Heart left ventricle (tissue), 16 donors: ENCODE results near the gene AKAP12. TPM values are rescaled to one million over a fixed set of nuclear protein-coding genes. Genes with fewer than 3 reads are reported as not detected.

Experiments used
- ATAC-seq, 4 donors: fragments of 200-7000 bp; cut with Tn5 transposase; one replicate each; pipeline ENCODE4 v1.9.1; 2020 to 2022; ENCODE audit warnings: moderate library complexity in 4 of 4, mild to moderate bottlenecking in 3 of 4, moderate number of reproducible peaks in 1 of 4
- DNase-seq, 5 donors: peaks; one replicate each; pipeline ENCODE4 v3.0.0-alpha.2; 2020
- H3K27ac ChIP-seq, 12 donors: fragments of 200-600 bp; sonication (generic) in 4 of 12; one replicate each; pipeline versions ENCODE4 v1.5.0 to v1.8.0; 2016 to 2022; ENCODE audit warnings: mild to moderate bottlenecking in 2 of 12
- H3K27me3 ChIP-seq, 9 donors: fragments of 200-600 bp; sonication (generic) in 2 of 9; one replicate each; pipeline versions ENCODE4 v1.5.1 to v1.8.0; 2016 to 2022; ENCODE audit warnings: mild to moderate bottlenecking in 3 of 9
- H3K36me3 ChIP-seq, 9 donors: fragments of 200-600 bp; sonication (generic) in 2 of 9; one replicate each; pipeline versions ENCODE4 v1.5.0 to v1.8.0; 2018 to 2022; ENCODE audit warnings: mild to moderate bottlenecking in 2 of 9
- H3K4me1 ChIP-seq, 12 donors: fragments of 200-600 bp; sonication (generic) in 4 of 12; one replicate each; pipeline versions ENCODE4 v1.5.0 to v1.8.0; 2016 to 2022; ENCODE audit warnings: mild to moderate bottlenecking in 3 of 12
- H3K4me3 ChIP-seq, 12 donors: fragments of 200-600 bp; sonication (generic) in 4 of 12; one replicate each; pipeline versions ENCODE4 v1.5.0 to v1.8.0; 2017 to 2022; ENCODE audit warnings: mild to moderate bottlenecking in 9 of 12, moderate library complexity in 4 of 12
- H3K9me3 ChIP-seq, 12 donors: fragments of 200-600 bp; sonication (generic) in 4 of 12; one replicate each; pipeline versions ENCODE4 v1.5.0 to v1.8.0; 2016 to 2022; ENCODE audit warnings: mild to moderate bottlenecking in 1 of 12
- POLR2A ChIP-seq, 2 donors: fragments of 450-650 bp; IDR thresholded peaks; one replicate each; pipeline ENCODE4 v1.6.1; 2017; ENCODE audit warnings: antibody characterized with exemption in 2 of 2, mild to moderate bottlenecking in 2 of 2, moderate library complexity in 2 of 2
- WGBS, 4 donors: extraction: QIAGEN DNeasy Blood & Tissue Kit in 2 of 4; methylation state at CpG; one replicate each; pipeline versions ENCODE4 v1.1.5 to v1.1.7; 2013 to 2018; 5-methylcytosine and 5-hydroxymethylcytosine counted together
- intact Hi-C, 10 donors: fragments of 100-400 bp; cut with DNase I; formaldehyde crosslinking; loops; one replicate each; pipeline versions ENCODE4 v1.11.1 to v1.14.2; 2022
- polyA plus RNA-seq, 2 donors: library from polyadenylated mRNA; stranded (reverse); fragments of 200-250 nt; gene quantifications; one replicate each; pipeline ENCODE4 v1.2.3, GENCODE V29; 2013
- total RNA-seq, 9 donors: library from RNA; depleted of rRNA in 2 of 9; stranded (reverse); fragments of >200 nt in 2 of 9; fragmentation: NEBNext Ultra II Directional in 3 of 9; extraction: Animal tissue kit (Norgen Biotek cat#: 25700) in 3 of 9; gene quantifications; one replicate each; pipeline versions ENCODE4 v1.1.0 to v1.2.4, GENCODE V29; 2016 to 2023
- TF ChIP-seq, protein P1 (sequence below), 12 donors: fragments of 200-600 bp; sonication (generic) in 4 of 12; IDR thresholded peaks; one replicate each; pipeline versions ENCODE4 v1.5.0 to v1.8.0; 2018 to 2022; ENCODE audit warnings: antibody characterized with exemption in 12 of 12, mild to moderate bottlenecking in 5 of 12
- donor health status: ischemic (EF 13 %, LVEDD 7.1; RV severe dilation, severe dysfunction).
- donor health status: healthy with polysubstance abuse.
- donor health status: DM: no; HTN: yes; CAD: no.
- donor health status: DM: no; HTN: no; CAD: no.
- donor health status: ischemic (EF 25% LVEDD 6.9; RV normal size, moderate dysfunction).
- donor health status: ischemic (EF 25% LVEDD 5.7; RV mildly dilated, moderate dysfunction).
- donor health status: healthy.
- donor health status: DM: yes; HTN: yes; CAD: no.
- donor health status: ischemic (EF 35%, LVEDD 5.7; RV mildly dilated, moderate dysfunction).
- donor health status: nonischemic (EF 11% LVEDD 7.7; RV severe dilation, severe dysfunction).
- donor health status: DM: yes; HTN: yes; CAD: no.
- donor health status: PGD.
- donor health status: ischemic (EF 29% LVEDD 5.4; RV normal size, mild dysfunction).
- donor health status: nonischemic (EF 23%, LVEDD 6.1; RV moderate dilation, normal function).

The AKAP12 gene
- total and polyA plus RNA-seq, 11 donors: 3.7 to 33.5 (median 13.8) TPM

DNA sequence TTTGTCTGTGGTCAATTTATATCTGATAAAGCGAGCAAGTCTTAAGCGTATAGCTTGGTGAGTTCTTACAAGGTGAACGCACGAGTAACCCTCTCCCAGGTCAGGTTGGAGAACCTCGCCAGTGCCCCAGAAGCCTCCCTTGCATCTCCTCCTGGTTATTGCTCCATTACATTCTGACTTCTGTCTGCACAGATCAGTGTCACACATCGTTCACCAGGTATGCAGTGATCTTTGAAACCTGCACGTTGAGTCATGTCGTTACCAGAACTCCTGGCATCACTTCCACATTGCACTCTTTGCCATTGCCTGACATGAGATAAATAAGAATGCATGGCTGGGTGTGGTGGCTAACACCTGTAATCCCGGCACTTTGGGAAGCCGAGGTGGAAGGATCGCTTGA lies 44.2 kb downstream of the AKAP12 start:
- TF ChIP-seq, protein P1, sequence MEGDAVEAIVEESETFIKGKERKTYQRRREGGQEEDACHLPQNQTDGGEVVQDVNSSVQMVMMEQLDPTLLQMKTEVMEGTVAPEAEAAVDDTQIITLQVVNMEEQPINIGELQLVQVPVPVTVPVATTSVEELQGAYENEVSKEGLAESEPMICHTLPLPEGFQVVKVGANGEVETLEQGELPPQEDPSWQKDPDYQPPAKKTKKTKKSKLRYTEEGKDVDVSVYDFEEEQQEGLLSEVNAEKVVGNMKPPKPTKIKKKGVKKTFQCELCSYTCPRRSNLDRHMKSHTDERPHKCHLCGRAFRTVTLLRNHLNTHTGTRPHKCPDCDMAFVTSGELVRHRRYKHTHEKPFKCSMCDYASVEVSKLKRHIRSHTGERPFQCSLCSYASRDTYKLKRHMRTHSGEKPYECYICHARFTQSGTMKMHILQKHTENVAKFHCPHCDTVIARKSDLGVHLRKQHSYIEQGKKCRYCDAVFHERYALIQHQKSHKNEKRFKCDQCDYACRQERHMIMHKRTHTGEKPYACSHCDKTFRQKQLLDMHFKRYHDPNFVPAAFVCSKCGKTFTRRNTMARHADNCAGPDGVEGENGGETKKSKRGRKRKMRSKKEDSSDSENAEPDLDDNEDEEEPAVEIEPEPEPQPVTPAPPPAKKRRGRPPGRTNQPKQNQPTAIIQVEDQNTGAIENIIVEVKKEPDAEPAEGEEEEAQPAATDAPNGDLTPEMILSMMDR (IDR thresholded peaks at IDR 0.05): no peak
- no peak for TF ChIP-seq POLR2A (IDR thresholded peaks at IDR 0.05)

DNA sequence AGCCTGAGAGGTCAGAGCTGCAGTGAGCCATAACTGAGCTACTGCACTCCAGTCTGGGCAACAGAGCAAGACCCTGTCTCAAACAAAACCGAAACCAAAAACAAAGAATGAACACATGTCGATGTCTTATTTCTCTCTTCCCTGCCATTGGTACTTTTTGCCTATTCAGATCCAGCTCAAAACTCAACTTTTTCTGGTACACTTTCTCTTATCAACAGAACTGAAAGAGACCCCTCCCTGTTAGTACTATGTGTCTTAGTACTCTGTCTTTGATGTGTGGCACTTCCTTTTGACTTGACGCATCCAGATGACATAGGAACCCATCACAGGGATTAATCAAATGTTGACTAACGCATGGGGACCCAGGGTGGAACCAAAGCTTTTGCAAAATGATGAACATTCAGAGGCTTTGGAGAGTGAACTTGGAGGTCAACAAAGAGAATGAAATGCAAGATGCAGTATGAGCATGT lies 44.8 kb downstream of the AKAP12 start:
- H3K4me3 ChIP-seq: peak overlapping the region in 1 of 12 donors; percentile 0
- no peaks in the 10 kb centered on the region for H3K27me3 ChIP-seq
- H3K4me1 ChIP-seq: peaks cover 0 to 25% (median 11%) of the 10 kb centered on the region in 12 donors
- TF ChIP-seq, protein P1 (IDR thresholded peaks at IDR 0.05): no peak
- no peak for TF ChIP-seq POLR2A (IDR thresholded peaks at IDR 0.05)
- intact Hi-C loops: no loop called here
- no peaks in the 10 kb centered on the region for H3K36me3 ChIP-seq
- ATAC-seq (no peak), DNase-seq (no peak)
- 62 to 78% (median 70%) methylated on average over 4 of the region's 4 CpGs for WGBS, 4 donors
- no peaks in the 10 kb centered on the region for H3K9me3 ChIP-seq
- peak overlapping the region in 11 of 12 donors; percentile 15 to 78 (median 46) for H3K27ac ChIP-seq

More for the DNA sequence above, 44.2 kb downstream of the AKAP12 start:
- Histone ChIP-seq H3K27me3 (no peaks in the 10 kb centered on the region), H3K27ac (peak overlapping the region in 3 of 12 donors; percentile 69 to 78 (median 75)), H3K4me1 (peaks cover 0 to 25% (median 11%) of the 10 kb centered on the region in 12 donors), H3K36me3 (no peaks in the 10 kb centered on the region), H3K4me3 (no peak overlapping the region), H3K9me3 (no peaks in the 10 kb centered on the region)
- DNase-seq (no peak), ATAC-seq (no peak)
- intact Hi-C loops: no loop called here
- WGBS, 4 donors: 92 to 97% (median 95%) methylated on average over 11 of the region's 11 CpGs

DNA sequence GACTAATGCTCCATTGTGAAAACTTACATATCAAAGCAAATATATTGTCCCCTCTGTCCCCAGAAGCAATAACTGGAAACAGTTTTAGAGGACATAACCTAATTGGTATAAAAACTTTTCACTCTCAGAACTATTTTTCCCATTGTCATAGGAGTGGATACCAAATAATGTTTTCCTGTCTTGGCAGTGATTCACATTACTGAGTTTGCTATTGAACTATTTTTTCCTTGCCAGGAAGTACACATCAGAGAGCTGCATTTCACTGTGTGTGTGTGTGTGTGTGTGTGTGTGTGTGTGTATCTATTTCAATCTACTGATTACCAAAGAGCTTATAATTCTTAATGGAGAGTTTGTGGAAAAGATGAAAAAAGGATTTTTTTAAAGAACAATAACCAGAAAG lies 45.4 kb downstream of the AKAP12 start:
- H3K27ac ChIP-seq: peak overlapping the region in 11 of 12 donors; percentile 26 to 78 (median 53)
- DNase-seq: peak in 1 of 5 donors; percentile 24
- intact Hi-C loops: no loop called here
- no peaks in the 10 kb centered on the region for H3K27me3 ChIP-seq
- no peaks in the 10 kb centered on the region for H3K9me3 ChIP-seq
- peaks cover 0 to 25% (median 11%) of the 10 kb centered on the region in 12 donors for H3K4me1 ChIP-seq
- H3K4me3 ChIP-seq: no peak overlapping the region
- no peaks in the 10 kb centered on the region for H3K36me3 ChIP-seq
- TF ChIP-seq, protein P1 (IDR thresholded peaks at IDR 0.05): no peak
- TF ChIP-seq POLR2A (IDR thresholded peaks at IDR 0.05): no peak
- peak; percentile 59 to 87 (median 70) for ATAC-seq

DNA sequence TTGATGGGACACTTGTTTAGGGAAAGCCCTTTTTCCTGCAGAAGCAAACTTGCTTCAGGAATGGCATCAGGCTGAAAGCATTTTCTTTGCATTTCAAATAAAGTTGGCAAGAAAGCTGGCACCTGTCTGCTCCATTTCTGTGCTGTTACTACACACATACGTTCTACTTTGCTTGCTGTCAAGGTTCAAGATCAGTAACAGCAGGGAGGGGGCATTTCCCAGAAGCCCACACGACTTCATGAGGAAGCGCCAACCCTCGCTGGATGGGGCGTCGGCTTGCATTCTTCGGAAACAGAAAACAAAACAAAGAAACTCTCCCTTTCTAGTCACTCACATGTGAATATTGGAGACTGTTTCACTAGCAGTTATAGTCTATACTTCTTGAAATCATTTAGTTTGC lies 46.4 kb downstream of the AKAP12 start:
- 50 to 60% (median 56%) methylated on average over 7 of the region's 7 CpGs for WGBS, 4 donors
- Histone ChIP-seq H3K27ac (peak overlapping the region in 8 of 12 donors; percentile 1 to 78 (median 26)), H3K4me3 (no peak overlapping the region), H3K9me3 (no peaks in the 10 kb centered on the region), H3K4me1 (peaks cover 0 to 32% (median 12%) of the 10 kb centered on the region in 12 donors), H3K27me3 (no peaks in the 10 kb centered on the region), H3K36me3 (no peaks in the 10 kb centered on the region)
- TF ChIP-seq, protein P1 (IDR thresholded peaks at IDR 0.05): no peak
- no peak for TF ChIP-seq POLR2A (IDR thresholded peaks at IDR 0.05)
- intact Hi-C loops: no loop called here
- DNase-seq: peak in 4 of 5 donors; percentile 24 to 53 (median 32)
- ATAC-seq: peak in 2 of 4 donors; percentile 46 to 65
